ENCODE data around the gene HRAS. TPM values are rescaled to one million over a fixed set of nuclear protein-coding genes. Genes with fewer than 3 reads are reported as not detected.

The HRAS gene
- total and polyA plus RNA-seq, 3 experiments from 2014 or later, result 22.5 to 91.5 (median 86.9) TPM

DNA sequence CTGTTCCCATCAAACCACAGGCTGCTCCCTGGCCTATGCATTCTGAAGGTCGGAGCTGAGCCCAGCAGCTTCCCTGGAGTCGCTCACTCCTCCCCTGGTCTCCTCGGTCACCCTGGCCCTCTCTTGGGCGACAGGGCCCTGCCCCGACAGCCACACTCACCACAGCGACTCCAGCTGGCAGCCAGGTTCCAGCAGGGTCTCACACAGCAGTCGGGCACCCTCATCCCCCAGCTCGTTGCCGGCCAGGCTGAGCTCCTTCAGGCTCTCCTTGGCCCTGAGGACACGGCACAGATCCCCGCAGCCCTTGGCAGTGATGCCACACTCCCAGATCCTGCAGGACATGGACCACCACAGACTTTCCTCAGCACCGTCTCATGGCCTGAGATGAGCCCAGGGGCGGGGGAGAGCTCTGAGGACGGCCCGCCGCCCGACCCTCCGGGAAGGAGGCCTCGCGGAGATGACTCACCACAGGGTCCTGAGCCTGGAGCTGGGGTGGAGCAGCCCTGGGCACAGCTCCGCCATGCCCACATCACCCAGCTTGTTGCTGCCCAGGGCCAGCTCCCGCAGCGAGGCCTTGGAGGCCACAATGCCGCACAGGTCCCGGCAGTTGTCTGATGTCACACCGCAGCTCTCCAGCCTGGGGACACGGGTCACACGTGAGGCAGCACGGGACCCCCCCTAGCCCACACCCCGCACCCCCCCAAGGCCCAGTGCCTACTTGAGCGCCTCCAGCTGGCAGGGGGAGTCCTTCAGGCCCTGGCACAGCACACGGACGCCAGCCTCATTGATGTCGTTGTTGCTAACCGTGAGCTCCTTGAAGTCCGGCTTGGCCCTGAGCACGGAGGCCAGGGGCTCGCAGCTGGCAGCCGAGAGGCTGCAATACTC, 36.8 kb downstream of the HRAS start:
- peaks cover 2 to 11% (median 4%) of the 10 kb centered on the region in 3 donors for H3K4me1 Mint-ChIP-seq
- peaks cover 0 to 2% of the 10 kb centered on the region in 2 donors for H3K27me3 Mint-ChIP-seq
- no peaks in the 10 kb centered on the region for H3K27me3 ChIP-seq (ENCODE audit: insufficient read depth, low read length, poor library complexity, severe bottlenecking)
- peak overlapping the region in 1 of 7 donors; percentile 51 for H3K4me3 Mint-ChIP-seq
- ChIA-PET POLR2A (no interaction called here), CTCF (no interaction called here)
- H3K27ac ChIP-seq (ENCODE audit: low read depth, low read length), result no peak overlapping the region
- H3K9me3 Mint-ChIP-seq, result no peaks in the 10 kb centered on the region
- no peaks in the 10 kb centered on the region for H3K4me1 ChIP-seq (ENCODE audit: insufficient read depth, low read length)
- H3K27ac Mint-ChIP-seq, result peak overlapping the region in 1 of 8 donors; percentile 47
- H3K9me3 ChIP-seq (ENCODE audit: low read length), result no peaks in the 10 kb centered on the region
- DNase-seq, result no peak
- no peak overlapping the region for H3K4me3 ChIP-seq (ENCODE audit: low read length)
- peaks cover 47% of the 10 kb centered on the region for H3K36me3 ChIP-seq (ENCODE audit: insufficient read depth, low read length)
- H3K36me3 Mint-ChIP-seq, result peaks cover 8 to 78% (median 16%) of the 10 kb centered on the region in 3 donors

DNA sequence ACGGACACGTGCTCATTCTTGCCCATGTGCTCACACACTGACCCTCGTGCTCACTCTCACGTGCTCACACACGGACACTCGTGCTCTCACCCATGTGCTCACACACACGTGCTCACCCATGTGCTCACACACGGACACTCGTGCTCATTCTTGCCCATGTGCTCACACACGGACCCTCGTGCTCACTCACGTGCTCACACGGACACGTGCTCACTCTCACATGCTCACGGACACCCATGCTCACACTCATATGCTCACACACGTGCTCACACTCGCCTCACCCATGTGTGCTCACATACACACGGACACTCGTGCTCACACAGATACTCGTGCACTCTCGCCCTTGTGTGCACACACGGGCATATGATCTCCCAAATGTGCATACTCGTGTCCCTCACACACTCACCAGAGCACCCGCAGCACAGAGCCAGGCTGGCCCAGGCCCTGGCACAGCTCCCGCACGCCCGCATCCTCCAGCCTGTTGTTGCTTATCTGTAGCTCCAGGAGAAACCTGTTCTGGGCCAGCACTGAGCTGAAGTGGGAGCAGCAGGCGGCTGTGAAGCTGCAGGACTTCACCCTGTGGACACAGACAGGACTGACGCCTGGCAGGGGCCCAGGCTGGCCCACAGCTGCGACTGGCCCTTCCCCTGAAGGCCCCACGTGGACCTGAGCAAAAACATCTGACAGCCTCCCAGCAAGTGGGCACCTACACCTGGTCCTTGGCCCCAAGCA, 37.6 kb downstream of the HRAS start:
- Histone ChIP-seq H3K27me3 (ENCODE audit: insufficient read depth, low read length, poor library complexity, severe bottlenecking) (no peaks in the 10 kb centered on the region), H3K9me3 (ENCODE audit: low read length) (no peaks in the 10 kb centered on the region), H3K4me1 (ENCODE audit: insufficient read depth, low read length) (no peaks in the 10 kb centered on the region), H3K36me3 (ENCODE audit: insufficient read depth, low read length) (peaks cover 47% of the 10 kb centered on the region), H3K4me3 (ENCODE audit: low read length) (no peak overlapping the region), H3K27ac (ENCODE audit: low read depth, low read length) (no peak overlapping the region)
- peaks cover 0 to 2% of the 10 kb centered on the region in 2 donors for H3K27me3 Mint-ChIP-seq
- DNase-seq, result no peak
- H3K4me3 Mint-ChIP-seq, result no peak overlapping the region
- peak overlapping the region in 3 of 8 donors; percentile 27 to 36 (median 32) for H3K27ac Mint-ChIP-seq
- H3K4me1 Mint-ChIP-seq, result peaks cover 0 to 5% (median 4%) of the 10 kb centered on the region in 3 donors
- H3K9me3 Mint-ChIP-seq, result no peaks in the 10 kb centered on the region
- CTCF ChIA-PET, result no interaction called here
- peaks cover 8 to 84% (median 16%) of the 10 kb centered on the region in 3 donors for H3K36me3 Mint-ChIP-seq
- POLR2A ChIA-PET, result no interaction called here

DNA sequence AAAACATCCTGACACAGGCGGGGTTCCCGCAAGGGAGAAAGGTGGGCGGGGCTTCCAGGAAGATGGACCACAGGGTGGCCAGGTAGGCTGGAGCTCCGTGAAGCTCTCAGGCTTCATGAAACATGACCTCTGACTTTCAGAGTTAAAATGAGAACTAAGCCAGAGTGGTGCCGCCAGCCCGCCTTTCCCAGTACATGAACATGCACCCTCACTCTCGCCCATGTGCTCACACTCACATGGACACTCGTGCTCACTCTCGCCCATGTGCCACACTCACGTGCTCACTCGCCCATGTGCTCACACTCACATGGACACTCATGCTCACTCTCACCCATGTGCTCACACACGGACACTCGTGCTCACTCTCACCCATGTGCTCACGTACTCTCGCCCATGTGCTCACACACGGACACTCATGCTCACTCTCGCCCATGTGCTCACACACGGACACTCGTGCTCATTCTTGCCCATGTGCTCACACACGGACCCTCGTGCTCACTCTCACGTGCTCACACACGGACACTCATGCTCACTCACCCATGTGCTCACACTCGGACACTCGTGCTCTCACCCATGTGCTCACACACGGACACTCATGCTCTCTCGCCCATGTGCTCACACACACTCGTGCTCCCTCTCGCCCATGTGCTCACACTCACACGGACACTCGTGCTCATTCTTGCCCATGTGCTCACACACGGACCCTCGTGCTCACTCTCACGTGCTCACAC, 38.4 kb downstream of the HRAS start:
- CTCF ChIA-PET, result no interaction called here
- Mint-ChIP-seq H3K36me3 (peaks cover 8 to 85% (median 16%) of the 10 kb centered on the region in 3 donors), H3K27me3 (peaks cover 0 to 2% of the 10 kb centered on the region in 2 donors), H3K4me1 (peaks cover 0 to 4% (median 3%) of the 10 kb centered on the region in 3 donors), H3K9me3 (no peaks in the 10 kb centered on the region), H3K27ac (peak overlapping the region in 3 of 8 donors; percentile 36 to 72 (median 42)), H3K4me3 (peak overlapping the region in 1 of 7 donors; percentile 39)
- Histone ChIP-seq H3K4me1 (ENCODE audit: insufficient read depth, low read length) (no peaks in the 10 kb centered on the region), H3K27ac (ENCODE audit: low read depth, low read length) (no peak overlapping the region), H3K4me3 (ENCODE audit: low read length) (no peak overlapping the region), H3K9me3 (ENCODE audit: low read length) (no peaks in the 10 kb centered on the region), H3K36me3 (ENCODE audit: insufficient read depth, low read length) (peaks cover 47% of the 10 kb centered on the region), H3K27me3 (ENCODE audit: insufficient read depth, low read length, poor library complexity, severe bottlenecking) (no peaks in the 10 kb centered on the region)
- POLR2A ChIA-PET, result no interaction called here
- no peak for DNase-seq

DNA sequence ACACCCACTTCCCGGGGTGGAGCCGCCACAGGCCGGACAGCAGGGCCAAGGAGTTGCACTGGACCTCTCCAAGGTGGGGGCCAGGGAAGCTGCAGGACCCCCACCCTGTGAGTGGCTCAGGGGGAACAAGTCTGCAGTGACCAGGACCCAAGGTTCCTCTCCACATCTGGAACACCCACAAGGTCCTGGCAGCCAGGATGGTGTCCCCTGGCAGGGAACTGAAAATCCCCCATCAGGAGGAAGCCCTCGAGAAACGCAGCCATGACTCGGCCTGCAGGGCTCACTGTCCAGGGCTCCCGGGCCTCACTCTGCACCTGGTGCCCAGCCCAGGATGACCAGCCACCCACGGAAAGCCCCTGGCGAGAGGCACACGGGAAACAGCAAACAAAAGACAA, 39.8 kb downstream of the HRAS start:
- peak overlapping the region in 1 of 8 donors; percentile 92 for H3K27ac Mint-ChIP-seq

DNA sequence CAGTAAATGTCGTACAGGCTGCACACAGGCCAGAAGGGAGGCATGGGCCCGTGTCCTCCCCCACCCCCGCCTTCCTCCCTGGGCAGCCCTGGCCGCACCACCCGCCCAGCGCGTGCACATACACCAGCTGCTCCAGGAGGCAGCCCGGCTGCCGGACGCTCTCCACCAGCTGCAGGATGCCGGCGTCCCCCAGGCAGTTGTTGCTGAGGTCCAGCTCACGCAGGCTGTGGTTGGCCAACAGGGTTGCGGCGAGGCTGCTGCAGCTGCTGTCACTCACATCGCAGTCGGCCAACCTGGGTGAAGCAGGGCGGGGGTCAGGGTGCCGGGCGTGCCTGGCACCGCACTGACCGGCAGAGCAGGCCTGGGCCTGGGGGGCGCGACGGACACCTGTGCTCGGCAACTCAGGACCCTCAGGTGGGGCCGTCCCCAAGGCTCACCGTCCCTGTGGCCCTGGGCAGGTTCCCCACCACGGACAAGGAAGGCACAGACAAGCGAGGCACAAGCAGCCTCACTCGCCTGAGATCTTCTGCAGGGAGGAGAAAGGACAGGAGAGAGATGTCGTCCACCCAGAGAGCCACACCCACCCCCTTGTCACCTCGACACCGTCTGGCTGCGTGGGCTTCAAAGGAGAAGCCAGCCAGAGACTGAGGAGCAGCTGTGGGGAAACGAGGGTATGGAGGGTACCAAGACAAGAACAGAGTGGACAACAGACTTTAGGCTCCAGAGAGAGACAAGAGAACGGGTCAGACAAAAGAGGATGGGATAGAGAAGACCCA, 40.4 kb downstream of the HRAS start:
- H3K4me3 ChIP-seq (ENCODE audit: low read length), result no peak overlapping the region
- Mint-ChIP-seq H3K27me3 (no peaks in the 10 kb centered on the region), H3K36me3 (peaks cover 8 to 76% (median 17%) of the 10 kb centered on the region in 3 donors), H3K4me1 (peaks cover 0 to 4% (median 3%) of the 10 kb centered on the region in 3 donors), H3K4me3 (no peak overlapping the region), H3K9me3 (no peaks in the 10 kb centered on the region), H3K27ac (peak overlapping the region in 1 of 8 donors; percentile 92)
- no peak overlapping the region for H3K27ac ChIP-seq (ENCODE audit: low read depth, low read length)
- no peaks in the 10 kb centered on the region for H3K9me3 ChIP-seq (ENCODE audit: low read length)
- ChIA-PET CTCF (interaction anchor here (1.7 kb wide), 1 partner anchor 10 kb away, joined by 6 read pairs; no protein-coding TSS in a partner anchor), POLR2A (no interaction called here)
- no peaks in the 10 kb centered on the region for H3K27me3 ChIP-seq (ENCODE audit: insufficient read depth, low read length, poor library complexity, severe bottlenecking)
- no peak for DNase-seq
- peaks cover 30% of the 10 kb centered on the region for H3K36me3 ChIP-seq (ENCODE audit: insufficient read depth, low read length)
- no peaks in the 10 kb centered on the region for H3K4me1 ChIP-seq (ENCODE audit: insufficient read depth, low read length)

More for the DNA sequence above, 39.8 kb downstream of the HRAS start:
- Histone ChIP-seq H3K27me3 (ENCODE audit: insufficient read depth, low read length, poor library complexity, severe bottlenecking) (no peaks in the 10 kb centered on the region), H3K4me1 (ENCODE audit: insufficient read depth, low read length) (no peaks in the 10 kb centered on the region), H3K36me3 (ENCODE audit: insufficient read depth, low read length) (peaks cover 36% of the 10 kb centered on the region), H3K27ac (ENCODE audit: low read depth, low read length) (no peak overlapping the region), H3K4me3 (ENCODE audit: low read length) (no peak overlapping the region), H3K9me3 (ENCODE audit: low read length) (no peaks in the 10 kb centered on the region)
- ChIA-PET CTCF (no interaction called here), POLR2A (no interaction called here)
- peaks cover 8 to 80% (median 17%) of the 10 kb centered on the region in 3 donors for H3K36me3 Mint-ChIP-seq
- no peak for DNase-seq
- H3K4me3 Mint-ChIP-seq, result no peak overlapping the region
- no peaks in the 10 kb centered on the region for H3K27me3 Mint-ChIP-seq
- no peaks in the 10 kb centered on the region for H3K9me3 Mint-ChIP-seq
- peaks cover 0 to 4% (median 3%) of the 10 kb centered on the region in 3 donors for H3K4me1 Mint-ChIP-seq

DNA sequence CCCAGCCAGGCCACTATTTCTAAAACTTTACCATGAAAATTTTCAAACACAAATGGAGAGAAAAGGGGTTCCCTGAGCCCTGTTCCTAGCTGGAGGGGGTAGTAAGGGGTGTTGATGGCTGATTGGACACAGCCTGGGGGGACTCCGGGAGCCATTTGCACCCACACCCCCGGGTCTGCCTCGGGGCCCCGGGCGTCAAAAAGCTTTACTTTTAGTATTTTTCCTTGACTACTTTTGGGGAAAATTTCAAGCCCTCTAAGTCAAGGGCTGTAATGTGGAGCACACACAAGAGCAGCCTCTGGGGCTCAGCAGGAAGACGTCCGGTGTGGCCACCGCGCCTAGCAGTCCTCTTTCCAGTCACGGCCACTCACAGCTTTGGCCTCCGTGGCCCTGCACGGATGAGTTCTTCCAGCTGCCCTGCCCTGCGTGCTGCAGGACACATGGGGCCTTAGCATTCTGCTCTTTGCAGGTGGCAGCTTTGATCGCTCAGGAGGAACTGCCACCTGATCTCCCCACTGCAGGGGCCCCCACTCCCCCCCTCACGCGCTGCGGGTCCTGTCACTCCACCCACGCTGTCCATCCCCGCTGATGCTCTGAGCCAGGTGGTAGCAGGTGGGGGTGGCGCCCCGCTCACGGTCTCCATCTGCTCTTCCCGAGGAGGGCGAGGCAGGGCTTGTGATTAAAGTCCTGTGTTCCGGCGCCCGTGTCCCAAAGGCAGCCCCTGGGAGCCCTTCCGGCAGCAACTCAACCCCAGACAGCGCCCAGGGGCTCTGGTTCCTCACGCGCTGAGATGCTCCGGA, 42.7 kb downstream of the HRAS start:
- Mint-ChIP-seq H3K27me3 (no peaks in the 10 kb centered on the region), H3K27ac (peak overlapping the region in 1 of 8 donors; percentile 74), H3K4me1 (peaks cover 0 to 3% (median 2%) of the 10 kb centered on the region in 3 donors), H3K4me3 (peak overlapping the region in 1 of 7 donors; percentile 61), H3K9me3 (no peaks in the 10 kb centered on the region), H3K36me3 (peaks cover 8 to 59% (median 12%) of the 10 kb centered on the region in 3 donors)
- ChIA-PET POLR2A (no interaction called here), CTCF (interaction anchor here (1.7 kb wide), 1 partner anchor 13 kb away, joined by 6 read pairs; no protein-coding TSS in a partner anchor)
- Histone ChIP-seq H3K27me3 (ENCODE audit: insufficient read depth, low read length, poor library complexity, severe bottlenecking) (no peaks in the 10 kb centered on the region), H3K4me3 (ENCODE audit: low read length) (no peak overlapping the region), H3K27ac (ENCODE audit: low read depth, low read length) (no peak overlapping the region), H3K9me3 (ENCODE audit: low read length) (no peaks in the 10 kb centered on the region), H3K36me3 (ENCODE audit: insufficient read depth, low read length) (peaks cover 8% of the 10 kb centered on the region), H3K4me1 (ENCODE audit: insufficient read depth, low read length) (no peaks in the 10 kb centered on the region)
- peak in 1 of 5 donors; percentile 45 for DNase-seq

DNA sequence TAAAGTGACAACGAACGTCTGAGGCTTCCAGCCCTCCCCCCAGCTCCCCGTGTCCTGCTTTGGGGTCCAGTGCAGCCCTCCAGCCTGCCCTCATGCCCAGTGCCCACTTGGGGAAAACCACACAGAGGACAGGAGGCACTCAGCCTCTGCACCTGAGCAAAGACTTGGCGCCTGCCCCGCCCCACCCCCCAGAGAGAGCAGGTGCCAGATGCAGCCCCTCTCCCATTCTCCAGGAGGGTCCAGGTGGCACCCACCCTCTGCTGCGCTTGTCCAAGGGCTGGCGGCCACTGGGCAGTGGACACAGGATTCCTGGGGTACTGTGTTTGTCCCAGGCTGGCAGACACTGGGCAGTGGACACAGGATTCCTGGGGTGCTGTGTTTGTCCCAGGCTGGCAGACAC, 44.0 kb downstream of the HRAS start:
- Histone ChIP-seq H3K36me3 (ENCODE audit: insufficient read depth, low read length) (no peaks in the 10 kb centered on the region), H3K27ac (ENCODE audit: low read depth, low read length) (no peak overlapping the region), H3K4me1 (ENCODE audit: insufficient read depth, low read length) (no peaks in the 10 kb centered on the region), H3K4me3 (ENCODE audit: low read length) (no peak overlapping the region), H3K27me3 (ENCODE audit: insufficient read depth, low read length, poor library complexity, severe bottlenecking) (no peaks in the 10 kb centered on the region), H3K9me3 (ENCODE audit: low read length) (no peaks in the 10 kb centered on the region)
- no peak for DNase-seq
- H3K36me3 Mint-ChIP-seq, result peaks cover 3 to 46% (median 4%) of the 10 kb centered on the region in 3 donors
- ChIA-PET CTCF (no interaction called here), POLR2A (no interaction called here)
- H3K27ac Mint-ChIP-seq, result no peak overlapping the region
- no peaks in the 10 kb centered on the region for H3K9me3 Mint-ChIP-seq
- no peaks in the 10 kb centered on the region for H3K4me1 Mint-ChIP-seq
- no peak overlapping the region for H3K4me3 Mint-ChIP-seq
- H3K27me3 Mint-ChIP-seq, result no peaks in the 10 kb centered on the region
